ENCODE results near the gene ZNF821.

Gene ZNF821

GRCh38 chr16:71869089-71869488 lies 14.9 kb downstream of the ZNF821 start:
- TF ChIP-seq CTCF (IDR thresholded peaks at IDR 0.05), result no peak

- TF ChIP-seq CTCF (IDR thresholded peaks at IDR 0.05), result no peak
Observed at GRCh38 chr16:71867939-71868338, 16.0 kb downstream of the ZNF821 start.

- TF ChIP-seq CTCF (IDR thresholded peaks at IDR 0.05), result no peak
Observed at GRCh38 chr16:71865173-71865863, 18.7 kb downstream of the ZNF821 start.

GRCh38 chr16:71863995-71864394 lies 20.0 kb downstream of the ZNF821 start:
- no peak for TF ChIP-seq CTCF (IDR thresholded peaks at IDR 0.05)

- no peak for TF ChIP-seq CTCF (IDR thresholded peaks at IDR 0.05)
Observed at GRCh38 chr16:71859762-71860521, 24.0 kb downstream of the ZNF821 start.

GRCh38 chr16:71855937-71856662 lies 27.9 kb downstream of the ZNF821 start:
- no peak for TF ChIP-seq CTCF (IDR thresholded peaks at IDR 0.05)

- TF ChIP-seq CTCF (IDR thresholded peaks at IDR 0.05), result no peak
Observed at GRCh38 chr16:71854369-71854948, 29.5 kb downstream of the ZNF821 start.

Measured in LNCAP (cell line).